BJ (cell line): ENCODE results near the gene PTGR3. TPM values are rescaled to one million over a fixed set of nuclear protein-coding genes. Genes with fewer than 3 reads are reported as not detected.

Source experiments
- CTCF ChIA-PET: fragments of 350-600 bp; formaldehyde crosslinking; extraction: SDS; loops from one replicate; lab custom pipeline; 2021; ENCODE audit warnings: antibody characterized with exemption, inconsistent platforms; lab: Yijun Ruan, JAX
- POLR2A ChIA-PET: fragments of 300-600 bp; sonication (Branson Sonifier 250); formaldehyde crosslinking; extraction: SDS; loops from one replicate; lab custom pipeline; 2021; ENCODE audit warnings: antibody characterized with exemption; lab: Charles Lee
- DNase-seq: peaks from one replicate; pipeline ENCODE4 v3.0.0-alpha.2; 2011; ENCODE audit warnings: low read depth
- H3K27me3 ChIP-seq: 2 replicates; pipeline ENCODE4 v1.6.0; 2011; ENCODE audit warnings: low read length; ENCODE audit not compliant: control insufficient read depth, insufficient read depth
- H3K36me3 ChIP-seq: 2 replicates; pipeline ENCODE4 v1.5.1; 2011; ENCODE audit warnings: low read length; ENCODE audit not compliant: control insufficient read depth, insufficient read depth
- H3K4me3 ChIP-seq: 2 replicates; pipeline ENCODE4 v1.5.1; 2011; ENCODE audit warnings: low read depth, mild to moderate bottlenecking, control low read depth, low read length
- CTCF ChIP-seq: IDR thresholded peaks from 2 replicates; pipeline ENCODE4 v1.5.1; 2011; ENCODE audit warnings: low read depth, mild to moderate bottlenecking, control low read depth, inconsistent platforms, low read length, moderate library complexity; ENCODE audit not compliant: insufficient read depth
- polyA plus RNA-seq: library from polyadenylated mRNA; depleted of rRNA; stranded (reverse); fragments of >200 nt; gene quantifications from 2 replicates; pipeline ENCODE4 v1.2.3, GENCODE V29; 2011

PTGR3 gene
- polyA plus RNA-seq, 1 experiment: 70.3 TPM

GRCh38 chr18:75170916-75171315, 38.0 kb downstream of the PTGR3 start:
- POLR2A ChIA-PET: no interaction called here
- Histone ChIP-seq H3K27me3 (no peaks in the 10 kb centered on the region), H3K36me3 (no peaks in the 10 kb centered on the region), H3K4me3 (no peak overlapping the region)
- CTCF ChIA-PET: no interaction called here
- no peak for TF ChIP-seq CTCF
- no peak for DNase-seq

DNA sequence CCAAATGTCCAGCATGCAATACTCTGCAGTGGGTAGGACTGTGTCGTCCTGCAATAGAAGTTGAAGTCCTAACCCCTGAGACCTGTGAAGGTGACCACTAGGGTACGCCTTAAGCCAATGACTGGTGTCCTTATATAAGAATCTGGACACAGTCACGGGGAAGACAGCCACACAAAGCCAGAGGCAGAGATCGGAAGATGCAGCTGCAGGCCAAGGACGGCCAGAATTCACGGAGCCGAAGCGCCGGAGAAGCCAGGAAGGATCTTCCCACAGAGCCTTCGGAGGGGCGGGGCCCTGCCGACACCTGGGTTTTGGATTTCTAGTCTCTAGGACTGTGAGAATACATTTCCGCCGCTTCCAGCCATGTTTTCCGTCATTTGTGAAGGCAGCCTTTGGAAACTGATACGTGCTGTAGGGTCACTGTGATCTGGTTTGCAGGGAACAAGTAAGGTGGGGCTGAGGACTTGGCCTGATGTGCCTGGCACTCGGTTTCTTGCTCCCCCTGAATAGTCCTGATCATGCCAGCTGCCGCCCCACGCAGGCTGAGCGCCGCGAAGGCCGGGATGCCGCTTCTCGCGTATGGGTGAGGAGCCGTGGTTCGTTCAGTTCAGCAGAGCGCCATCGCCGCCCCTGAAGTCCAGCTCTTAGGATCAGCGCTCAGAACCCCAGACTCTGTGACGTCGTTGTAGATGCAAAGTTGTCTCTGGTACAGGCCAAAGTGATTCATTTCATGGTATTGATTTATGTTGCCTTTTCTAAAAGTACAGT, 38.7 kb downstream of the PTGR3 start:
- ChIA-PET CTCF (no interaction called here), POLR2A (no interaction called here)
- Histone ChIP-seq H3K36me3 (no peaks in the 10 kb centered on the region), H3K4me3 (no peak overlapping the region), H3K27me3 (no peaks in the 10 kb centered on the region)
- DNase-seq: no peak
- TF ChIP-seq CTCF: no peak

- Histone ChIP-seq H3K36me3 (no peaks in the 10 kb centered on the region), H3K27me3 (no peaks in the 10 kb centered on the region), H3K4me3 (no peak overlapping the region)
- DNase-seq: no peak
- POLR2A ChIA-PET: no interaction called here
- TF ChIP-seq CTCF: no peak
- CTCF ChIA-PET: no interaction called here
Measured at GRCh38 chr18:75169411-75169810, 39.5 kb downstream of the PTGR3 start.

DNA sequence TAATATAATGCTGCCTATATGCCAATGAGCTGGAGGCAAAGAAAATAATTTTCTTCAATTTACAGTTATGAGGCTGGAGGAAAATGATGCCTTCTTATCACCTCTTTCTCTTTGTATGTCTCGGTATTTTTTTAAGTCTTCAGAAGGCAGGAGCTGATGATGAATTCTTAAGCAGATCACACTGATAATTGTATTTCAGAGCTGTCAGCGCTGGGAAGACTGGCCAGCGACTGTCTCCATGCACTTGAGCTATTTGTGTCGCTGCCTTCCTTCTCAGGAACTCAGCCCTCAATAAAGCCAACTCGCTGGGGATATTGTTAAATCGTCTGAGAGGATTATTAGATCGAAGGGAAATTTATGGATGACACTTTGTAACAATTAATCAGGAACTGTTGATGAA, 40.3 kb downstream of the PTGR3 start:
- DNase-seq: no peak
- ChIA-PET POLR2A (no interaction called here), CTCF (interaction anchor here (0.7 to 0.8 kb wide), 2 partner anchors 8 to 251 kb away, joined by 3 read pairs; no protein-coding TSS in a partner anchor)
- no peaks in the 10 kb centered on the region for H3K36me3 ChIP-seq
- H3K27me3 ChIP-seq: no peaks in the 10 kb centered on the region
- H3K4me3 ChIP-seq: no peak overlapping the region
- TF ChIP-seq CTCF: no peak

- ChIA-PET POLR2A (no interaction called here), CTCF (interaction anchor here (0.7 to 0.8 kb wide), 2 partner anchors 8 to 251 kb away, joined by 3 read pairs; no protein-coding TSS in a partner anchor)
- DNase-seq: no peak
- Histone ChIP-seq H3K36me3 (no peaks in the 10 kb centered on the region), H3K27me3 (no peaks in the 10 kb centered on the region), H3K4me3 (no peak overlapping the region)
- TF ChIP-seq CTCF: no peak
Measured at GRCh38 chr18:75167759-75168618, 41.0 kb downstream of the PTGR3 start.
